GM12872 (cell line): ENCODE measurements around the gene DPYSL4.

ENCODE experiments used
- TF ChIP-seq, protein P1 (sequence below): IDR thresholded peaks from 3 replicates; pipeline ENCODE4 v1.5.1; 2011; ENCODE audit warnings: low read depth, mild to moderate bottlenecking, low read length, moderate library complexity; ENCODE audit not compliant: insufficient read depth

Gene DPYSL4

DNA sequence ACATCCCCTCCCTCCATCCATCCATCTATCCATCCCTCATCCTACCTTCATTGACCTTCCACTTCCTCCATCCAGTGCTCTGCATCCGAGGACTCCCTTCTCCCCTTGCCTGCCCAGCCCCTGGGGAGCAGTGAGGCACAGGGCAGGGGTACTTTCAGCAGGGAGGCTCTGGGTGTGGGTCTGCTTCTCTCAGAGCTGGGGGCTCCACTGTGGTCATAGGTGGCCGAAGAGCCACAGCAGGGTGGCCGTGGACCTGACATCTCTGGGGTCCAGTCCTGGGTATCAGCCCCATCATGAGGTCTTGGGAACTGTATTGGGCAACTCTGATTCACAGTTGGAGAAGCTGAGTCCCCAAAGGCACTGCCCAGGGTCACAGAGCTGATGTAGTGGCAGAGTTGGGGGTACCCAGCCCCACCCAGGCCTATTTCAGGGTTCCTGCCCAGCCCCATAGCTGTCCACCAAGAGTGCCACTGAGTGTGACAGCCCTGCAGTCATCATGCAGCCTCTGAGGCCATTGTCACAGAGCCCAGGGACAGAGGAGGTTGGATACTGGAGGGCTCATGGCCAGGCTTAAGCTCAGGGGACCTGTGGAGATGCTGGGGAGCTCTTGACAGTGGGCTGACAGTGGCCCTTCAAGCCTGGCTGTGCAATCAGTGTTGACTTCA is 35.3 kb upstream of the DPYSL4 start:
- TF ChIP-seq, protein P1, sequence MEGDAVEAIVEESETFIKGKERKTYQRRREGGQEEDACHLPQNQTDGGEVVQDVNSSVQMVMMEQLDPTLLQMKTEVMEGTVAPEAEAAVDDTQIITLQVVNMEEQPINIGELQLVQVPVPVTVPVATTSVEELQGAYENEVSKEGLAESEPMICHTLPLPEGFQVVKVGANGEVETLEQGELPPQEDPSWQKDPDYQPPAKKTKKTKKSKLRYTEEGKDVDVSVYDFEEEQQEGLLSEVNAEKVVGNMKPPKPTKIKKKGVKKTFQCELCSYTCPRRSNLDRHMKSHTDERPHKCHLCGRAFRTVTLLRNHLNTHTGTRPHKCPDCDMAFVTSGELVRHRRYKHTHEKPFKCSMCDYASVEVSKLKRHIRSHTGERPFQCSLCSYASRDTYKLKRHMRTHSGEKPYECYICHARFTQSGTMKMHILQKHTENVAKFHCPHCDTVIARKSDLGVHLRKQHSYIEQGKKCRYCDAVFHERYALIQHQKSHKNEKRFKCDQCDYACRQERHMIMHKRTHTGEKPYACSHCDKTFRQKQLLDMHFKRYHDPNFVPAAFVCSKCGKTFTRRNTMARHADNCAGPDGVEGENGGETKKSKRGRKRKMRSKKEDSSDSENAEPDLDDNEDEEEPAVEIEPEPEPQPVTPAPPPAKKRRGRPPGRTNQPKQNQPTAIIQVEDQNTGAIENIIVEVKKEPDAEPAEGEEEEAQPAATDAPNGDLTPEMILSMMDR = no peak

DNA sequence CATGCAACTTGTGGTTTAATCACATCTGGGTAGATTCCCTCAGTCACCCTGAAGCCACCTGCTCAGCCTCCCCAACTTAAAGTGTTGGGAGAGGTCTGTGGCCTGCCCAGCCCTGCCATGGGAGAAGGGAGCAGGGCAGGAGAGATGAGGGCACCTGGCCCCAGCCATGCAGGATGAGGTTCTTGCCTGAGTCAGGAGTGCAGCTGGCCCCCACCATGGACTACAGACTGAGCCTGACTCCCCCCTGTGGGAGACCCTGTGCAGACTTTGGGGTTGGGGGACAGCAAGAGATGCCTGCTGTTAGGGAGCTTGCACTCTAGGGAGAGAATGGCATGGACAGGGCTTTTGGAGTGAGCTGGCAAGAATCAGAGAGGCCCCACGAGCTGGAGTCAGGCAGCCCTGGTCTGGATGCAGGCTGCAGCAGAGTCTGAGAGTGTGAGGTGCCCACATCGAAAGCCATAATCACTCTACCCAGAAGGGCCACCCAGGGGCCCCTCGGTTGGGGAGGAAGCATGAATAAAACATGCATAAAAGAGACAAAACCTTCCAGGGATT is 34.7 kb upstream of the DPYSL4 start:
- TF ChIP-seq, protein P1 = no peak

DNA sequence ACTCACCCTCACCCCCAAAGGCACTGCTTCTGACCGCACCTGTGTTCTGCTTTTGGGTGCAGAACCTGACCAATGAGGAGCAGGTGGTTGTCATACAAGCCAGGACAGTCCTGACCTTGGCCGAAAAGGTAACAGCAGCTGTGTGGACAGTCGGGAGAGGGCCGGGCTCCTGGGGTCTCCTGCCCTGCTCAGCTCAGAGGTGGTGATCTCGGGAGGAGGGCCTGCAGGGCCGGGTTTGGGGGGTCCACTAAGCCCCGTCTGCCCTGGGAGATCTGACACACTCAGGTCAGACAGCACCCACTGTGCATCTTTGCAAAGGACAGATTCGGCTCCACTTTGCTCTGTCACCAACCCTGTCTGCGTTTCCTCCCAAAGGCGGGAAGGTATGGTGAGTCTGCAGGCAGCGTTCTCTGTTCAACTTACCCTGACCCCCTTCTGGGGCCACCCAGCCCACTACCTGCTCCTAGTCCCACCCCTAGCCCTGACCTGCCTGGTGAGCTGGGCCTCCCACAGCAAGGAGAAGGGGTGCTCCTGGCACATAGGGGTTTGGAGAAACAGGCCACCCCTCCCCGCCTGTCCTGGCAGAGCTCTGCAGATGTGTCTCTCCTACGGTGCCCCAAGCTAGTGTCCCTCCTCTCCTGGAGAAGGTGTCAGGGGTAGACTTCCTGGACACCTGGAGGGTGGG is 33.7 kb upstream of the DPYSL4 start:
- TF ChIP-seq, protein P1 = no peak

DNA sequence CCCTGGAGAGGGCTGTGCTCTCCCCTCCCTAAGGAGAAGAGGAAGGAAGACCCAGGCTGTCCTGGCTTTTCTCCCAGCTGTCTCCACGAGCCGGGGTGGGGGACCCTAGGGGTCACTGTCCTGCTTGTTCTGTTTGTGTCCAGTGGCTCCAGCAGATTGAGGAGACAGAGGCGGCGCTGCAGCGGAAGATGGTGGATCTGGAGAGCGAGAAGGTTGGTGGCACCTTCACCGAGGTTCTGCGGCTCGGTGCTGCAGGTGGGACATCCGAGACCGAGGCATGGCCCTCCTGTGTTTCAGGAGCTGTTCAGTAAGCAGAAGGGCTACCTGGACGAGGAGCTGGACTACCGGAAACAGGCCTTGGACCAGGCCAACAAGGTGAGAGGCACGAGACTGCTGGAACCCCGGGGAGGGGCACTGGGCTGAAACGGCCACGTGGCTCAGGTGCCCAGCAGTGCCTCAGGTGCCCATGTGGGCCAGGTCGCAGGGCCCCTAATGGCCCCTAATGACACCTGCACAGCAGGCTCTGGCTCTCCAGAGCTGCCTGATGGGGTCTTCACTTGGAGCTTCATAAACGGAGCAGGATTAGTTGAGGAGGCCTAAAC is 33.0 kb upstream of the DPYSL4 start:
- TF ChIP-seq, protein P1 = no peak

DNA sequence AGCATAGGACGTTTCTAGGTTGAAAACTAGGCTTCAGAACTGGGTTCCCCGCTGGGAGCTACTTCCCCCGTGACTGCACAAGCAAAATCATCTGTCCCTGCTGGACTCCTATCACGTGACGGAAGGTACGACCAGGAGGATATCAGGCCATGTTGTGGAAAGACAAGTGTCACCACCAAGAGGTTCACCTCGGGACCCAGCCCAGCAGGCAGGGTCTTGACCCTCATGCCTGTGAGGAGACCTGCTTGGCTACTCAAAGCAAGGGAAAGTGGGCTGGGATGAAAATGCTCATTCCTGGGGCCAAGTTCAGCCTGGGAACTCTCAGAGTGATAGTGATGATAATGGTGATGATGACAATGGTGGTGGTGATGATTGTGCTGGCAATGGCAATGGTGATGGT is 32.3 kb upstream of the DPYSL4 start:
- TF ChIP-seq, protein P1 = no peak

DNA sequence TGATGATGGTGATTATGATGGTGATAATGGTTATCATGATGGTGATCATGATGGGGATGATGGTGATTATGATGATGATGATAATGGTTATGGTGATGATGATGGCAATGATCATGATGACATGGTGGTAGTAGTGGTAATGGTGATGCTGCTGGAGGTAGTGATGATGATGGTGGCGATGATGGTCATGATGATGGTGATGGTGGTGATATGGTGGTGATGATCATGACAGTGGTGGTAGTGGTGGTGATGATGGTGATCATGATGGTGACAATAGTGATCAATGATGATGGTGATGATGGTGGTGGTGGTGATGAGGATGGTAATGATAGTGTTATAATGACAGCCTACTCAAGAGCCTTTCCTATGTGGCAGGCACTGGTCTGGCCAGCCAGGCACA is 31.8 kb upstream of the DPYSL4 start:
- TF ChIP-seq, protein P1 = no peak

DNA sequence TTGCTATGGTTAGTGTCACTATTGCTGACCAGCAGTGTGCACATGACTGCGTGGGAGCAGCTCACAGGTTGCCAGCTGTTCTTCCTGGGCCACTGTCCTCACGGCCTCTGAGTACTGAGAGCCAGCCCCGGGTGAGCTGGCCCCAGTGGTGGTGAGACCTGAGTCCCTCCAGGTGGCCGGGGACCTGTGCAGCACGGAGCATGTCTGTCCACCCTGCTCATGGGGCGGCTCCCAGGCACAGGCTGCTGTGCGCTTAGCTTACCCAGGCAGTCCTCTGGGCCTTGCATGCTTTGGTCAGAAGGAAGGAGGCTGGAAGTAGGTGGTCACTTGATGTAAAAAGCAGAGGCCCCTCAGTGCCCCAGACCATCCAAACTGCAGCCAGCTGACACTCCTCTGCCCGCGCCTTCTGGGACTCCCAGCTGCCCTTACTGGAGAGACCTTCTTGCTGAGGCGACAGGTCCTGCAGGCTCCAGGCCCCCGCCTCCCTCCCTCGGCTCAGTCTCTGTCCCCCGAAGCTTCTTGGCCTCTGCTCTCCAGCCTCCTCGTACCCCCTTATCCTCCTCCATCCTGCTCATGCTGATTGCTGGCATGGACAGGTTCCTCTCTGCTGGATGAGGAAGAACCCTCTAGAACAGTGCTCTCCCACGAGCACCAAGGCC is 30.9 kb upstream of the DPYSL4 start:
- TF ChIP-seq, protein P1 = no peak
